Osteocyte (in vitro differentiated cells): ENCODE results near the gene UGT1A7. TPM values are rescaled to one million over a fixed set of nuclear protein-coding genes. Genes with fewer than 3 reads are reported as not detected.

ENCODE experiments used
- DNase-seq: peaks from one replicate; pipeline ENCODE4 v3.0.0; 2021; ENCODE audit warnings: mixed read lengths; ENCODE audit not compliant: unreplicated experiment; ENCODE audit errors: extremely low spot score
- H3K27ac Mint-ChIP-seq: one replicate; pipeline ENCODE4 v1.8.0; 2021; ENCODE audit warnings: mild to moderate bottlenecking, mixed read lengths; ENCODE audit not compliant: unreplicated experiment
- H3K27me3 Mint-ChIP-seq: one replicate; pipeline ENCODE4 v1.8.0; 2021; ENCODE audit warnings: mixed read lengths; ENCODE audit not compliant: unreplicated experiment
- H3K36me3 Mint-ChIP-seq: one replicate; pipeline ENCODE4 v1.8.0; 2021; ENCODE audit warnings: mixed read lengths; ENCODE audit not compliant: unreplicated experiment
- H3K4me1 Mint-ChIP-seq: one replicate; pipeline ENCODE4 v1.8.0; 2021; ENCODE audit warnings: mixed read lengths; ENCODE audit not compliant: unreplicated experiment
- H3K4me3 Mint-ChIP-seq: one replicate; pipeline ENCODE4 v1.8.0; 2021; ENCODE audit warnings: mild to moderate bottlenecking, moderate library complexity, mixed read lengths; ENCODE audit not compliant: unreplicated experiment
- H3K9me3 Mint-ChIP-seq: one replicate; pipeline ENCODE4 v1.8.0; 2021; ENCODE audit warnings: mixed read lengths; ENCODE audit not compliant: unreplicated experiment
- total RNA-seq: library from RNA; stranded (reverse); gene quantifications from 2 replicates; pipeline ENCODE4 v1.2.1, GENCODE V29; 2021
- TF ChIP-seq, protein P1 (sequence below): fragments of 200-600 bp; sonication (generic); IDR thresholded peaks from 2 replicates; pipeline ENCODE4 v1.5.0; 2021; ENCODE audit warnings: antibody characterized with exemption, mild to moderate bottlenecking, moderate library complexity

The UGT1A7 gene
- total RNA-seq, 1 donor from 2014 or later: not detected

DNA sequence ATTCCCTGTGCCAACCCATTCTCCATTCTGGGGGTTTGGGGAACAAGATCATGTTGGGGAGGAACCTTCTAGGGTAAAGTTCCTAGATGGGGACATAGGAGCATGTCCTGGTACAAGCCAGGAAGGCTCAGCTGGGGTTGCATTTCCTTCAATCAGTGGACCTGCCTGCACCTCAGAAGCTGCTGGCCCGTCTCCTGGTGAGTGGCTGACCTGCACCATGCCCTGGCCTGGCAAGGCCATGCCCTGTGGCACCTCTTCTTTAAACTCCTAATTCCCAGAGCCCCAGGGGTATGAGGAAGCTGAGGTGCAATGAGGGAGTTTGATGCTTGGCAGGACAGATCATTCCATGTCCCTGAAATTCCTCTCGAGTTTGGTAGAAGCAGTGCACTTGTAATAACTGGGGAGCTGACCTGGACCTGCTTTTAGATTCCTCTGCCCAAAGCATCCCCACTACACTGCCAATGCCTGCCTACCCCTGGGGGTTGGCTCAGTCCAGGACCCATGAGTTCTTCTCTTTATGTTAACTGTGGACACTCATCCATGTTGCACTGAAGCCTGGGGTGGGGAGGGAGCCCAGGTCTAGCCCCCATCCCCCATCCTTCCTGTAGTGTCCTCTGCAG is 121.7 kb downstream of the UGT1A7 start:
- Mint-ChIP-seq H3K9me3 (peaks cover 3% of the 10 kb centered on the region), H3K36me3 (no peaks in the 10 kb centered on the region), H3K4me3 (no peak overlapping the region), H3K4me1 (no peaks in the 10 kb centered on the region), H3K27me3 (peaks cover 39% of the 10 kb centered on the region), H3K27ac (no peak overlapping the region)
- TF ChIP-seq, protein P1, sequence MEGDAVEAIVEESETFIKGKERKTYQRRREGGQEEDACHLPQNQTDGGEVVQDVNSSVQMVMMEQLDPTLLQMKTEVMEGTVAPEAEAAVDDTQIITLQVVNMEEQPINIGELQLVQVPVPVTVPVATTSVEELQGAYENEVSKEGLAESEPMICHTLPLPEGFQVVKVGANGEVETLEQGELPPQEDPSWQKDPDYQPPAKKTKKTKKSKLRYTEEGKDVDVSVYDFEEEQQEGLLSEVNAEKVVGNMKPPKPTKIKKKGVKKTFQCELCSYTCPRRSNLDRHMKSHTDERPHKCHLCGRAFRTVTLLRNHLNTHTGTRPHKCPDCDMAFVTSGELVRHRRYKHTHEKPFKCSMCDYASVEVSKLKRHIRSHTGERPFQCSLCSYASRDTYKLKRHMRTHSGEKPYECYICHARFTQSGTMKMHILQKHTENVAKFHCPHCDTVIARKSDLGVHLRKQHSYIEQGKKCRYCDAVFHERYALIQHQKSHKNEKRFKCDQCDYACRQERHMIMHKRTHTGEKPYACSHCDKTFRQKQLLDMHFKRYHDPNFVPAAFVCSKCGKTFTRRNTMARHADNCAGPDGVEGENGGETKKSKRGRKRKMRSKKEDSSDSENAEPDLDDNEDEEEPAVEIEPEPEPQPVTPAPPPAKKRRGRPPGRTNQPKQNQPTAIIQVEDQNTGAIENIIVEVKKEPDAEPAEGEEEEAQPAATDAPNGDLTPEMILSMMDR: no peak
- DNase-seq: peak; percentile 65

DNA sequence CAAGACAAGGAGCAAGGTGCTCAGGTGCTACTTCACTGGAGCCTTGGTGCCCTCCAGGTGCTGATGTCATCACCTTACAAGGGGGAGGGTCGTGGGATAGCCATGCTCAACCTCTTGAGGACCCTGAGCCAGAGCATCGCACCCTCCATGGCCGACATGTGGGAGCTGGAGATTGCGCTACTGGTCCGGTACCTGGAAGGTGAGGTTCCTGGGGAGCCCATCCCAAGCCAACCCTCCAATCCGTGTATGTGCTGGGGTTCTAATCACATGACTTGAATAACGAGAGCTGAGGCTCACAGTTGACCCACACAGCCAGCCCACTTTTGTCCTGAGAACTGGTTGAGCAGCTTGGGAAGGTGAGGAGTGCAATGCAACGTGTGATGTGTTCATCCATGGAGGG is 122.3 kb downstream of the UGT1A7 start:
- no peaks in the 10 kb centered on the region for H3K36me3 Mint-ChIP-seq
- peaks cover 3% of the 10 kb centered on the region for H3K9me3 Mint-ChIP-seq
- no peak overlapping the region for H3K27ac Mint-ChIP-seq
- DNase-seq: peak; percentile 71
- H3K4me3 Mint-ChIP-seq: no peak overlapping the region
- peaks cover 38% of the 10 kb centered on the region for H3K27me3 Mint-ChIP-seq
- no peaks in the 10 kb centered on the region for H3K4me1 Mint-ChIP-seq
- TF ChIP-seq, protein P1: no peak

DNA sequence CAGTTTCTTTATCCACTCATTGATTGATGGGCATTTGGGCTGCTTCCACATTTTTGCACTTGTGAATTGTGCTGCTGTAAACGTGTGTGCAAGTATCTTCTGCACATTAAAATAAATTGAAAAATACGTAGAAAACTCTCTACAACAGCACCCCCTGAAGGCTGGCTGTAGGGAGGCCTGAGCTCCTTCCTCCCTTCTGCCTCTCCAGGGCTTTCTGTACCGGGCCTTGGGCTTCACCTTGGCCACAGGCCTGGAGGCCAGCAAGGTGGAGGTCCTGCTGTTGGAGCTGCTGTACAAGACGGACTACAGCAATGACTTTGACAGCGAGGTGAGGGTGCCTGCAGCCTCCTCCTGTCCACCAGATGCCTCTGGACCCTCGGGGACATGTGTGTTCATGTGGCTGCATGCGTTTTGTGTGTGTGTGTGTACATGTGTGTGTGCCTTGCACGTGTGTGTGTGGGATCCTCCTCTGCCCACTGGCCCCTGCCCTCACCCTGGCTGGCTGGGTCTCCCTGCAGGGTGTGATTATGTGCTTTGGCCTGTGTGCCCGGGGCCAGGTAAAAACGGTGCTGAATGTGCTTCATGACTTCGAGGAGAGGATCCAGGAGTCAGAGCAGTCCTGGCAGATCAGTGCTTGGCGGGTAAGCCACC is 125.6 kb downstream of the UGT1A7 start:
- DNase-seq: no peak
- Mint-ChIP-seq H3K4me3 (no peak overlapping the region), H3K36me3 (no peaks in the 10 kb centered on the region), H3K27me3 (peaks cover 43% of the 10 kb centered on the region), H3K4me1 (no peaks in the 10 kb centered on the region), H3K9me3 (no peaks in the 10 kb centered on the region), H3K27ac (no peak overlapping the region)
- TF ChIP-seq, protein P1: no peak

DNA sequence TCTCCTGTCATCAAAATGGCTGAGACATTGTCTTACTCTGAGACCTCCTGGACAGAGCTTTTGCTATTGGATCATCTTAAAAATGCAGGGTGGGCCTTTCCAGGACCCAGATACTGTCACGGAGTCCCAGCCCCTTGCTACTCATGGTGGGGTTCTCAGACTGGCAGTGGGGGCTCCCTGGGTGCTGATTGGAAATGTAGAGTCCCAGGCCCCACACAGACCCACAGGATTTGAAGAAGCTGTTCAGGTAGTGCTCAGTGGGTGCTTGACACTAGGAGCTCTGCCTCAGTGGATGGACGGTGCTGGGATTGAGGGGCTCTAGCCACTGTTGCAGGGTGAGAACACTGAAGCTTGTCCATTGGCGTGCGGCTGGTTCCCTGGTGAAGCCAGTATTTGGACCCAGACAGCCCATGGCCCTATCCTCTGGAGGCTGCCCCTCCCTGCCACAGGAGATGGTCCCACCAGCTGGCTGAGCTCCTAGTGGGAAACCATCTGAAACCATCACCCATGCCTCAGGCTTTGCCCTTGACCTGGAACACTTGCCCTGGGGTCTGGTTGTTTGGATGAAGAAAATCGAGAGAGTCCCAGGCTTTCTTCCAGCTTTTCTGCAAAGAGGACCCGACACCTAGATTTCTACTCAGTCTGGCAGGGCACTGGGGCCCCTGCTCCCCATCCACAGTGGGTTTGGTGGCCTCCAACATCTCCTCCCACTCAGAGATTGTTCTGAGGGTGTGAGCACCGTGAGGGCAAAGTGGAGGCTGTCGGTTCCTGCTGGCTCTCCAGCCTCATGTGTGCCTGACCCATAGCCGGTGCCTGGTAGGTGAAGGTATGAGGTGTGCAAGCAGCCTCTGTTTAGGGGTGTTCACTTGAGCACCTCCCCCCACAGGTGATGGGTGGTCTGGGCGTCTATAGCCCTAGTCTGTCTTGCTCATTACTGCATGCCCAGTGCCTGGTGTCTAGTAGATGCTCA is 126.5 kb downstream of the UGT1A7 start:
- H3K36me3 Mint-ChIP-seq: no peaks in the 10 kb centered on the region
- peaks cover 2% of the 10 kb centered on the region for H3K4me1 Mint-ChIP-seq
- H3K9me3 Mint-ChIP-seq: no peaks in the 10 kb centered on the region
- H3K27me3 Mint-ChIP-seq: peaks cover 43% of the 10 kb centered on the region
- H3K4me3 Mint-ChIP-seq: no peak overlapping the region
- no peak for DNase-seq
- no peak overlapping the region for H3K27ac Mint-ChIP-seq
- TF ChIP-seq, protein P1: no peak
